Prostate gland (tissue), 2 donors: Measurements from ENCODE around the gene PSME1. TPM values are rescaled to one million over a fixed set of nuclear protein-coding genes. Genes with fewer than 3 reads are reported as not detected.

Experiments
- DNase-seq: peaks from one replicate; pipeline ENCODE4 v3.0.0-alpha.2; 2019; ENCODE audit warnings: low spot score
- H3K27ac ChIP-seq, 2 donors: fragments of 200-600 bp; sonication (generic); 2 replicates each; pipeline ENCODE4 v1.5.1; 2017 to 2019
- H3K27me3 ChIP-seq: fragments of 200-600 bp; sonication (generic); replicated peaks from 2 replicates; pipeline ENCODE4 v1.5.1; 2019; ENCODE audit not compliant: insufficient read depth
- H3K36me3 ChIP-seq, 2 donors: fragments of 200-600 bp; sonication (generic); 1 replicate in 1 of 2; 2 replicates in 1 of 2; pipeline versions ENCODE4 v1.5.1 to v1.8.1; 2017 to 2019
- H3K4me1 ChIP-seq: fragments of 200-600 bp; sonication (generic); replicated peaks from 2 replicates; pipeline ENCODE4 v1.5.1; 2019
- H3K4me3 ChIP-seq, 2 donors: fragments of 200-600 bp; sonication (generic); 2 replicates each; pipeline ENCODE4 v1.5.1; 2017 to 2019
- H3K9me3 ChIP-seq: fragments of 200-600 bp; sonication (generic); 2 replicates; pipeline ENCODE4 v1.5.1; 2017
- CTCF ChIP-seq, 4 experiments: fragments of 200-600 bp in 2 of 4; fragments of 450-650 bp in 2 of 4; sonication (generic) in 2 of 4; IDR thresholded peaks; 1 replicate in 3 of 4; 2 replicates in 1 of 4; pipeline ENCODE4 v1.5.1; 2016 to 2019; ENCODE audit warnings: antibody characterized with exemption in 4 of 4, mild to moderate bottlenecking in 2 of 4, moderate library complexity in 2 of 4
- POLR2A ChIP-seq: fragments of 450-650 bp; IDR thresholded peaks from one replicate; pipeline ENCODE4 v1.6.1; 2016; ENCODE audit warnings: antibody characterized with exemption, mild to moderate bottlenecking
- POLR2AphosphoS5 ChIP-seq: sonication (generic); formaldehyde crosslinking; IDR thresholded peaks from one replicate; pipeline ENCODE4 v1.6.1; 2017; ENCODE audit warnings: antibody characterized with exemption
- whole genome bisulfite sequencing: methylation state at CpG from one replicate; pipeline ENCODE4 v1.1.5; 2018; 5-methylcytosine and 5-hydroxymethylcytosine counted together
- intact Hi-C: fragments of 100-400 bp; cut with DNase I; formaldehyde crosslinking; loops from one replicate; pipeline ENCODE4 v1.14.2; 2022
- total RNA-seq, 2 donors: library from RNA; depleted of rRNA; stranded (reverse); fragments of >200 nt; gene quantifications; one replicate each; pipeline ENCODE4 v1.1.0, GENCODE V29; 2016

The PSME1 gene
- total RNA-seq, 2 donors from 2014 or later = 85.4 to 213 TPM

- under 1% methylated on average over 42 of the region's 42 CpGs for WGBS
- peak; percentile 75 for DNase-seq
- Histone ChIP-seq H3K36me3 (peaks cover 2 to 7% of the 10 kb centered on the region in 2 donors), H3K27ac (peak overlapping the region; percentile 99), H3K4me3 (peak overlapping the region; percentile 62 to 69), H3K27me3 (no peaks in the 10 kb centered on the region), H3K4me1 (peaks cover 4% of the 10 kb centered on the region), H3K9me3 (no peaks in the 10 kb centered on the region)
- TF ChIP-seq POLR2A = peak; percentile 26
- no peak for TF ChIP-seq POLR2AphosphoS5
- TF ChIP-seq CTCF (IDR thresholded peaks at IDR 0.05) = no peak
- intact Hi-C loops = loop anchor here (2.0 kb wide), 2 partner anchors 19 to 27 kb away; partner anchors contain the start of genes EMC9 and PCK2
These were observed 22.0 kb upstream of the PSME1 start for GRCh38 chr14:24113801-24114531.

GRCh38 chr14:24114532-24115421 is 21.2 kb upstream of the PSME1 start, which contains the start of the genes DCAF11 and NRL:
Gene DCAF11, plus strand, starts transcription at chr14:24114777. Its CDS starts 818 bp downstream, at chr14:24115595.
Gene NRL, minus strand, starts transcription at chr14:24114949. Its CDS starts 32,101 bp downstream, at chr14:24082848.
- TF ChIP-seq CTCF (IDR thresholded peaks at IDR 0.05) (peak in 1 of 4 experiments; percentile 2), POLR2A (peak; percentile 84), POLR2AphosphoS5 (peak; percentile 93)
- H3K4me1 ChIP-seq = peaks cover 4% of the 10 kb centered on the region
- intact Hi-C loops = loop anchor here (2.0 kb wide), 2 partner anchors 20 to 26 kb away; partner anchors contain the start of genes EMC9 and PCK2
- WGBS = under 1% methylated on average over 64 of the region's 65 CpGs
- peak; percentile 99 for DNase-seq
- peak within 1 kb of the TSS; percentile 99 for H3K27ac ChIP-seq
- H3K27me3 ChIP-seq = no peaks in the 10 kb centered on the region
- H3K4me3 ChIP-seq = peak within 1 kb of the TSS; percentile 62 to 69
- H3K36me3 ChIP-seq = peaks cover 2 to 14% of the 10 kb centered on the region in 2 donors
- no peaks in the 10 kb centered on the region for H3K9me3 ChIP-seq

- peak overlapping the region; percentile 62 to 69 for H3K4me3 ChIP-seq
- TF ChIP-seq POLR2A (no peak), CTCF (IDR thresholded peaks at IDR 0.05) (no peak), POLR2AphosphoS5 (no peak)
- no peaks in the 10 kb centered on the region for H3K9me3 ChIP-seq
- no peak for DNase-seq
- intact Hi-C loops = loop anchor here (2.0 kb wide), 2 partner anchors 21 to 25 kb away; partner anchors contain the start of genes EMC9 and PCK2
- H3K27ac ChIP-seq = peak overlapping the region; percentile 99
- H3K4me1 ChIP-seq = peaks cover 4% of the 10 kb centered on the region
- no peaks in the 10 kb centered on the region for H3K27me3 ChIP-seq
- peaks cover 6 to 15% of the 10 kb centered on the region in 2 donors for H3K36me3 ChIP-seq
- 2% methylated on average over 14 of the region's 14 CpGs for WGBS
These were observed 20.4 kb upstream of the PSME1 start for GRCh38 chr14:24115422-24116127.

GRCh38 chr14:24116128-24116814 is 19.7 kb upstream of the PSME1 start:
- H3K4me3 ChIP-seq = peak overlapping the region; percentile 62 to 69
- peak overlapping the region; percentile 99 for H3K27ac ChIP-seq
- DNase-seq = no peak
- H3K9me3 ChIP-seq = no peaks in the 10 kb centered on the region
- H3K36me3 ChIP-seq = peaks cover 11 to 22% of the 10 kb centered on the region in 2 donors
- intact Hi-C loops = no loop called here
- WGBS = 72% methylated on average over 6 of the region's 6 CpGs
- no peaks in the 10 kb centered on the region for H3K27me3 ChIP-seq
- TF ChIP-seq POLR2A = no peak
- TF ChIP-seq POLR2AphosphoS5 = no peak
- no peak for TF ChIP-seq CTCF (IDR thresholded peaks at IDR 0.05)
- H3K4me1 ChIP-seq = peaks cover 4% of the 10 kb centered on the region
